AG04450 (cell line): Measurements from ENCODE around the gene TMEM61. TPM values are rescaled to one million over a fixed set of nuclear protein-coding genes. Genes with fewer than 3 reads are reported as not detected.

ENCODE experiments used
- CTCF ChIA-PET: fragments of 300-600, 350-600 bp; formaldehyde crosslinking; extraction: SDS; loops from one replicate; lab custom pipeline; 2022; ENCODE audit warnings: antibody characterized with exemption, inconsistent platforms; lab: Charles Lee
- POLR2A ChIA-PET: fragments of 350-600 bp; formaldehyde crosslinking; extraction: SDS; loops from one replicate; lab custom pipeline; 2021; ENCODE audit warnings: antibody characterized with exemption, inconsistent platforms; lab: Yijun Ruan, JAX
- DNase-seq: peaks from one replicate; pipeline ENCODE4 v3.0.0-alpha.2; 2011; ENCODE audit warnings: low read depth, low spot score
- H3K27ac ChIP-seq: one replicate; pipeline ENCODE4 v1.5.1; 2012; ENCODE audit warnings: low read depth, low read length, control low read depth
- H3K27me3 ChIP-seq: one replicate; pipeline ENCODE4 v1.6.0; 2012; ENCODE audit warnings: low read length; ENCODE audit not compliant: control insufficient read depth, insufficient read depth
- H3K4me3 ChIP-seq: 2 replicates; pipeline ENCODE4 v1.5.1; 2011; ENCODE audit warnings: mild to moderate bottlenecking, low read depth, low read length, control low read depth
- H3K9me3 ChIP-seq: 2 replicates; pipeline ENCODE4 v1.5.1; 2012; ENCODE audit warnings: low read length; ENCODE audit not compliant: control insufficient read depth, insufficient read depth
- polyA plus RNA-seq: library from polyadenylated mRNA; depleted of rRNA; stranded (reverse); fragments of >200 nt; gene quantifications from 2 replicates; pipeline ENCODE4 v1.2.3, GENCODE V29; 2011
- TF ChIP-seq, protein P1 (sequence below): IDR thresholded peaks from 2 replicates; pipeline ENCODE4 v1.5.1; 2011; ENCODE audit warnings: low read depth, low read length, control low read depth, inconsistent platforms

Gene TMEM61
- polyA plus RNA-seq, 1 experiment: not detected

DNA sequence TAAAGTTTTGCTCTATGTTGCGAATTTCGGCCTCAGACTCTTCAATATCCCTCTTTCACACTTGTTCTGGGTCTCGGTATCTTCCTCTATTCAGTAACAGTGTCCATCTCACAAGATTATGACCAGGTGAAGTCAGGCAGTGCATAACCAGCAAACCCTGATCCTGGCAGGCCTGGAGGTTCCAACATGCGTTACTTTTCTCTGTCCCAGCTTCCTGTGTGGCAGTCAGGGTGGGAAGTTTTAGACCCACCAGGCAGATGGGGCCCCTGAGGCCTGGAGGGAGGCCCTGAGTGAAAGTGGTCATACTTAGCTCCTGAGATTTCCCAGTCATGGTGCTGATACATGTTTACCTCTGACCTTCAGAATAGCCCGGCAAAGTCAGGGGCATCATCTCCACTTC is 5.1 kb downstream of the TMEM61 start:
- peaks cover 43% of the 10 kb centered on the region for H3K27me3 ChIP-seq
- TF ChIP-seq, protein P1, sequence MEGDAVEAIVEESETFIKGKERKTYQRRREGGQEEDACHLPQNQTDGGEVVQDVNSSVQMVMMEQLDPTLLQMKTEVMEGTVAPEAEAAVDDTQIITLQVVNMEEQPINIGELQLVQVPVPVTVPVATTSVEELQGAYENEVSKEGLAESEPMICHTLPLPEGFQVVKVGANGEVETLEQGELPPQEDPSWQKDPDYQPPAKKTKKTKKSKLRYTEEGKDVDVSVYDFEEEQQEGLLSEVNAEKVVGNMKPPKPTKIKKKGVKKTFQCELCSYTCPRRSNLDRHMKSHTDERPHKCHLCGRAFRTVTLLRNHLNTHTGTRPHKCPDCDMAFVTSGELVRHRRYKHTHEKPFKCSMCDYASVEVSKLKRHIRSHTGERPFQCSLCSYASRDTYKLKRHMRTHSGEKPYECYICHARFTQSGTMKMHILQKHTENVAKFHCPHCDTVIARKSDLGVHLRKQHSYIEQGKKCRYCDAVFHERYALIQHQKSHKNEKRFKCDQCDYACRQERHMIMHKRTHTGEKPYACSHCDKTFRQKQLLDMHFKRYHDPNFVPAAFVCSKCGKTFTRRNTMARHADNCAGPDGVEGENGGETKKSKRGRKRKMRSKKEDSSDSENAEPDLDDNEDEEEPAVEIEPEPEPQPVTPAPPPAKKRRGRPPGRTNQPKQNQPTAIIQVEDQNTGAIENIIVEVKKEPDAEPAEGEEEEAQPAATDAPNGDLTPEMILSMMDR: no peak
- H3K27ac ChIP-seq: no peak overlapping the region
- ChIA-PET CTCF (interaction anchor here (1.9 to 7.1 kb wide), 3 partner anchors 11 to 36 kb away, joined by 12 to 35 read pairs (median 20); no protein-coding TSS in a partner anchor), POLR2A (interaction anchor here (0.9 kb wide), 1 partner anchor 12 kb away, joined by 4 read pairs; no protein-coding TSS in a partner anchor)
- no peaks in the 10 kb centered on the region for H3K9me3 ChIP-seq
- no peak overlapping the region for H3K4me3 ChIP-seq
- no peak for DNase-seq

DNA sequence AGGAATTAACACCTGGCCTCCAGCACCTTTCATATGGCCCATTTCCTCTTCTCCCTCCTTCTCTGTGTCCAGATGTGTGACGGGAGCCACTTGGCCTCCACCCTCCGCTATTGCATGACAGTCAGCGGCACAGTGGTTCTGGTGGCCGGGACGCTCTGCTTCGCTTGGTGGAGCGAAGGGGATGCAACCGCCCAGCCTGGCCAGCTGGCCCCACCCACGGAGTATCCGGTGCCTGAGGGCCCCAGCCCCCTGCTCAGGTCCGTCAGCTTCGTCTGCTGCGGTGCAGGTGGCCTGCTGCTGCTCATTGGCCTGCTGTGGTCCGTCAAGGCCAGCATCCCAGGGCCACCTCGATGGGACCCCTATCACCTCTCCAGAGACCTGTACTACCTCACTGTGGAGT is 5.6 kb downstream of the TMEM61 start:
- TF ChIP-seq, protein P1: no peak
- POLR2A ChIA-PET: no interaction called here
- CTCF ChIA-PET: interaction anchor here (2.3 to 7.1 kb wide), 3 partner anchors 10 to 41 kb away, joined by 12 to 35 read pairs (median 20); no protein-coding TSS in a partner anchor
- peaks cover 38% of the 10 kb centered on the region for H3K27me3 ChIP-seq
- no peaks in the 10 kb centered on the region for H3K9me3 ChIP-seq
- no peak for DNase-seq
- no peak overlapping the region for H3K4me3 ChIP-seq
- no peak overlapping the region for H3K27ac ChIP-seq

DNA sequence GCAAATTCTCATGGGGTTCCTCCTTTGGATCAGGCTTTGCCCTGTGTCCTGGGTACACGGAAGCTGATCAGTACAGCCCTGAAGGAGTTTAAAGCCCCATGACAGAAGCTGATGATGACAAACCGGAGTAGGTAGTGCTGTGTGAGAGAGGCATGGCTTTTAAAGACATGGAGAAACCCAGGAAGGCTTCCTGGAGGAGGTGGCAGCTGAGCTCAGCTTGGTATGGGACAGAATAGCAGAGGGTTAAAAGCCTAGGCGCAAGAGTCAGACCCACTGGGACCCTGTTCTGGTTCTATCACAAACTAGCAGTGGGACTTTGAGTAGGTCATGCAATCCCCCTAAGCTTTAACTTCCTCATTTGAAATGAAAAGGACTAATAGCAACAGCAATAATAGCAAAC is 6.1 kb downstream of the TMEM61 start:
- DNase-seq: no peak
- TF ChIP-seq, protein P1: no peak
- H3K27ac ChIP-seq: no peak overlapping the region
- ChIA-PET CTCF (interaction anchor here (1.7 to 7.1 kb wide), 5 partner anchors 10 to 41 kb away, joined by 12 to 35 read pairs (median 15); no protein-coding TSS in a partner anchor), POLR2A (interaction anchor here (0.6 kb wide), 1 partner anchor 52 kb away, joined by 4 read pairs; no protein-coding TSS in a partner anchor)
- H3K9me3 ChIP-seq: no peaks in the 10 kb centered on the region
- no peak overlapping the region for H3K4me3 ChIP-seq
- peaks cover 36% of the 10 kb centered on the region for H3K27me3 ChIP-seq

DNA sequence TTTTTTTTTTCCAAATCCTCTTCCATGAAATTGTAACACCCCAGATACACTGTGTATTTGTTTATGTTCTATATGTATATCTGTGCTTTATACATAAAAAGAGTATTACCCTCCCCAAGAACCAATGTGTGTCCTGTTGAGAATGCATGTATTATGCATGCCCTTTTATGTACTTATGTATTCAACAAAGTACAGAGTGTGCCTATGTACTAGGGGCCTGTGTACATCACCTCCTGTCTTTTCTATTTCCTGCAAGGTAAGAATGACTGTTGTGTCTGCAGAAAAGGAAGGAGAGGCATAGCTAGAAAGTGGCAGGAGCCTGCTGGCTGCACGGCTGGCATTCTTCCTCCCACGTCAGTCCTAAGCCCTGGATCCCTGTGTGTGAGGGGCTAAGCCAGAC is 7.0 kb downstream of the TMEM61 start:
- Histone ChIP-seq H3K27me3 (peaks cover 32% of the 10 kb centered on the region), H3K9me3 (no peaks in the 10 kb centered on the region), H3K4me3 (no peak overlapping the region), H3K27ac (no peak overlapping the region)
- DNase-seq: no peak
- TF ChIP-seq, protein P1: no peak
- ChIA-PET CTCF (interaction anchor here (1.7 to 7.1 kb wide), 4 partner anchors 9 to 42 kb away, joined by 12 to 35 read pairs (median 14); no protein-coding TSS in a partner anchor), POLR2A (interaction anchor here (0.7 kb wide), 1 partner anchor 37 kb away, joined by 3 read pairs; no protein-coding TSS in a partner anchor)
